Ishikawa (cell line): ENCODE data around the gene GPALPP1.

Experiments
- NFIC ChIP-seq: IDR thresholded peaks from 2 replicates; pipeline ENCODE4 v1.6.1; 2012
- RAD21 ChIP-seq: IDR thresholded peaks from 2 replicates; pipeline ENCODE4 v1.6.1; 2012; ENCODE audit warnings: low read depth

- no peak for TF ChIP-seq NFIC
- no peak for TF ChIP-seq RAD21
Measured at GRCh38 chr13:45055902-45056648, 66.7 kb downstream of the GPALPP1 start.
